NCI-H1417 (cell line): Measurements from ENCODE around the gene ACTG2.

Experiments used
- DNase-seq, 3 experiments: peaks; one replicate each; lab custom pipeline; 2025; lab: John Stamatoyannopoulos, UW

Gene ACTG2

GRCh38 chr2:73969356-73969755 lies 76.5 kb downstream of the ACTG2 start:
- DNase-seq: no peak
